GM19099 (cell line): ENCODE measurements around the gene ATP5F1E.

Experiments used
- POLR2A ChIP-seq: IDR thresholded peaks from 3 replicates; pipeline ENCODE4 v1.6.1; 2011; ENCODE audit warnings: low read depth; ENCODE audit not compliant: insufficient read length; ENCODE audit errors: extremely low read depth

The ATP5F1E gene

GRCh38 chr20:59032023-59032712 lies at the start of gene ATP5F1E:
ATP5F1E (minus strand) TSS chr20:59032335; CDS start chr20:59032251, 84 bp downstream.
- TF ChIP-seq POLR2A, result peak; percentile 94

GRCh38 chr20:59081036-59081435 lies 48.9 kb upstream of the ATP5F1E start:
- no peak for TF ChIP-seq POLR2A

GRCh38 chr20:59078231-59078630 lies 46.1 kb upstream of the ATP5F1E start:
- TF ChIP-seq POLR2A, result no peak

- no peak for TF ChIP-seq POLR2A
Measured at GRCh38 chr20:59077705-59078104, 45.6 kb upstream of the ATP5F1E start.

GRCh38 chr20:59075934-59076508 lies 43.9 kb upstream of the ATP5F1E start:
- no peak for TF ChIP-seq POLR2A

- no peak for TF ChIP-seq POLR2A
Measured at GRCh38 chr20:59074456-59074855, 42.3 kb upstream of the ATP5F1E start.

- no peak for TF ChIP-seq POLR2A
Measured at GRCh38 chr20:59073582-59073981, 41.4 kb upstream of the ATP5F1E start.

GRCh38 chr20:59071216-59071615 lies 39.1 kb upstream of the ATP5F1E start:
- TF ChIP-seq POLR2A, result no peak

- TF ChIP-seq POLR2A, result no peak
Measured at GRCh38 chr20:59069026-59069425, 36.9 kb upstream of the ATP5F1E start.

GRCh38 chr20:59068534-59068933 lies 36.4 kb upstream of the ATP5F1E start:
- TF ChIP-seq POLR2A, result no peak

GRCh38 chr20:59064214-59064722 lies 32.1 kb upstream of the ATP5F1E start:
- no peak for TF ChIP-seq POLR2A

GRCh38 chr20:59063358-59064213 lies 31.5 kb upstream of the ATP5F1E start:
- no peak for TF ChIP-seq POLR2A

GRCh38 chr20:59062081-59062480 lies 29.9 kb upstream of the ATP5F1E start:
- no peak for TF ChIP-seq POLR2A

- TF ChIP-seq POLR2A, result no peak
Measured at GRCh38 chr20:59055302-59055701, 23.2 kb upstream of the ATP5F1E start.

GRCh38 chr20:59051666-59052185 lies 19.6 kb upstream of the ATP5F1E start:
- no peak for TF ChIP-seq POLR2A
